Urothelium cell line (cell line): ENCODE data around the gene NINL.

Experiments used
- DNase-seq: peaks from one replicate; pipeline ENCODE4 v3.0.0; 2011; ENCODE audit warnings: low spot score, mixed read lengths
- FAIRE-seq: peaks from 2 replicates; lab custom pipeline; 2011; peaks lifted over from hg19 to GRCh38; lab: Jason Lieb, UNC

Gene NINL

DNA sequence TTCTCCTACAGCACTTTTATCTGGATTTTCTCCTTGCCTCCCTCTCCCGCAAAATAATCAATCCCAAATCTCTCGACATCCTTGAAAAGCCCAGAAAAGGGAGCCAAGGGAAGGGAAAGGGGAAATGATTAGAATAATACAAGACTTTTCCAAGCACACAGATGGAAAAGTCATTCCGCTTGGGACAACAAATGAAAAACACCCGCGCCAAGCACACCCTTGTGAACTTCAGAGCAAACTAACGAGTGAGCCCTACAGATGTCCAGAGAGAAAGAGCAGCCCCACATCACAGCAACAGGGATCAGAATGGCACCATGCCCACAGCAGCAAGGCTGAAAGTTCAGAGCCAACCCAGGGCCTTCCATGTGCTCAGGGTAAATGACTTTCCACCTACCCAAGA is 49.6 kb downstream of the NINL start:
- no peak for FAIRE-seq
- no peak for DNase-seq

DNA sequence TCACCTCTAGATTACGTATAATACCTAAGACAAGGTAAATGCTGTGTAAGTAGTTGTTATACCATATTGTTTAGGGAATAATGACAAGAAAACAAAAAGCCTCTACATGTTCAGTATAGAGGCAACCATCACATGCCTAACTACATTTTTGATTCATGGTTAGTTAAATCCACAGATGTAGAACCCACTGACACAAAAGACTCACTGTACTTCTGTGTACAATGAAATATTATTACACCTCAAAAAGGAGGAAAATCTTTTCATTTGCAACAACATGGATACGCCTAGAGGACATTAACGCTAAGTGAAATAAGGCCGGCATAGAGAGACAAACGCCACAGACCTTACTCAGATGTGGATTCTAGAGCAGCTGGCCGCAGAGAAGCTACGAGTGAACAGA is 50.5 kb downstream of the NINL start:
- DNase-seq (no peak), FAIRE-seq (no peak)

GRCh38 chr20:25533920-25534700 is 51.2 kb downstream of the NINL start:
- FAIRE-seq (no peak), DNase-seq (no peak)

GRCh38 chr20:25532971-25533391 is 52.4 kb downstream of the NINL start:
- DNase-seq, result no peak
- FAIRE-seq, result no peak

GRCh38 chr20:25532015-25532751 is 53.1 kb downstream of the NINL start:
- no peak for FAIRE-seq

DNA sequence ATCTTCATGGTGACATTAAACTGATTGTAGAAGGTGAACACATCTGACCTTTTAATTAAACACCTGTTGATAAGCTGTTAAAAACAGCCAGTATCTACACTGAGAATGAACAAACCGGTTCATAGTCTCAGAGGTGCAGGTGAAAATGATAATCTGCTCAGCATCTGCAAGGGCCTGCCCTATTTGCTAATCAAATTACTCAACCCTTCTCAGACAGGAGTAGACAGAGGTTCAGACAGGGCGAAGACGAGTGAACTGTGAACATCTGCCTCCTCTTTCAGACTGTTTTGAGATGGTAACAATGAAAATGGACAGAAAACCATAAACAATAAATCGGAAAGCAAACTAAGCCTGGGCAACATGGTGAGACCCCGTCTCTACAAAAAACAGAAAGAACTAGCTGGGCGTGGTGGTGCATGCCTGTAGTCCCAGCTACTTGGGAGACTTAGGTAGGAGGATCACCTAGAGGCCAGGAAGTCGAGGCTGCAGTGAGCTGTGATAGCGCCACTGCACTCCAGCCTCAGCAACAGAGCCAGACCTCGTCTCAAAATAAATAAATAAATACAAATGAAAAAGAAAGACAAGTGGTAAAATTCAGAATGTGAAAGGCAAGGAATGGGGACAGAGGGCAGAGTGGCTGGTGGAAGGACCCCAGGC is 55.9 kb downstream of the NINL start:
- DNase-seq, result no peak
- no peak for FAIRE-seq

More at GRCh38 chr20:25532015-25532751, 53.1 kb downstream of the NINL start:
- DNase-seq, result no peak

- DNase-seq (no peak), FAIRE-seq (no peak)
Observed at GRCh38 chr20:25527949-25528348, 57.4 kb downstream of the NINL start.

DNA sequence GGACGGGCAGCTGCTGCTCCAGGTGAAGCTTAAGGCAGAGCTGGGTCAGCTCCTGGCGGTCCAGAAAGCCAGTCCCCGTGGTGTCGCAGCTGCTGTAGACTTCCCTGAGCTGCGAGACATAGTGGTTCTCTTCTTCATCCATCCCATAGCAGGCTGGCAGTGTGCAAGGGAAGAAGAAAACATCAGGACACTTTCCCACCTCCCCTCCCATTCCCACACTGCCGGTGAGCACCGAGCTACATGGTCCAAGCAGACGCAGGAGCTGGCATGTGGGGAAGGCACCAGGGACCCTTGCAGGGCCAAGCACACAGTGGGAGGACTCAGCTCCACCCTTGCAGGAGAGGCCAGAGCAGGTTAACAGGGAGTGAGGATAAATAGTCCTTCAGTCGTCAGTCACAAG is 58.9 kb downstream of the NINL start:
- FAIRE-seq (no peak), DNase-seq (no peak)

DNA sequence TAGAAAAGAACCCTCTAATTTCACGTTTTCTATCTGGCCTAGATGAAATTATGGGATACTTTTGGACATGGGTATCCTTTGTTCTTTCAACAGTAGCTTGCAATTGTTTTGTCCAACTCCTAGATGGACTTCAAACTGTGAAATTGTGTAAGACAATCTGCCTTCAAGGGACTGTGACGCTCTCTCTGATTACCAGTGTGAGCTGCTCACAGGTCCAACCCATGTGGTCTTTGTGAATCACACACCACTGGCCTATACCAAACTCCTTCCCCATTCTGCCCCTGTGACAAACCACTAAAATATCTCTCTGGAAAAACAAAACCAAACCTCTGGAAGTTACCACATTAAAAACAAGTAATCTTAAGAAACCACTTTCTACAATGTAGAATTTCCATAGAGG is 59.5 kb downstream of the NINL start:
- DNase-seq, result no peak
- no peak for FAIRE-seq

GRCh38 chr20:25525295-25525694 is 60.0 kb downstream of the NINL start:
- FAIRE-seq (no peak), DNase-seq (no peak)

- DNase-seq, result no peak
- FAIRE-seq, result no peak
Observed at GRCh38 chr20:25521382-25521781, 63.9 kb downstream of the NINL start.

DNA sequence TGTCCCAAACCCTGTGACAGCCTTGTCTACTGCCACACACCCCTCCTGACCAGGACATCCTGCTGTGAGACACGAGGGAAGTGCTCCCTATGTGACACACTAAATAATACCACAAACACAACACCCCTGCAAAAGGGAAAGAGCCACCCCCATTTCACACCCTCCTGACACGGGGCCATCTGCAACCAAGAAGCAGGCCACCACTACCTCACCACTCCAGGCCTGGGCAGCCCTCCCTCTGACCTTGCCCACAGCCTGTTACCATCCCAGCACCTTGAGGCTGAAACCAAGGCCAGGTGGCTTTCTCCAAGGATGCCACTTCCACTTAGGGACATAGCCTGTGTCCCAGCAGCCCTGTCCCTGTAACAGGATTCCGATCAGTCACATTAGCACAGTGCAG is 68.2 kb downstream of the NINL start:
- no peak for DNase-seq
- FAIRE-seq, result no peak

DNA sequence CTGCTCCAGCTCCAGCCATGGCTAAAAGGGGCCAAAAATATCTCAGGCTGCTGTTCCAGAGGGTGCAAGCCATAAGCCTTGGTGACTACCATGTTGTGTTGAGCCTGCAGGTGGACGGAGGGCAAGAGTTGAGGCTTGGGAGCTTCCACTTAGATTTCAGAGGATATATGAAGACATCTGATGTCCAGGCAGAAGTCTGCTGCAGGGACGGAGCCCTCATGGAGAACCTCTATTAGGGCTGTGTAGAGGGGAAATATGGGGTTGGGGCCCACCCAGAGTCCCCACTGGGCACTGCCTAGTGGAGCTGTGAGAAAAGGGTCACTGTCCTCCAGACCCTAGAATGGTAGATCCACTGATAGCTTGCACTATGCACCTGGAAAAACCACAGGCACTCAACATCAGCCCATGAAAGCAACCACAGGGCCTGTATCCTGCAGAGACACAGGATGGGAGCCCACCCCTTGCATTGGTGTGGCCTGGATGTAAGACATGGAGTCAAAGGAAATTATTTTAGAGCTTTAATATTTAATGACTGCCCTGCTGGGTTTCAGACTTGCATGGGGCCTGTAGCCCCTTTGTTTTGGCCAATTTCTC is 70.5 kb downstream of the NINL start:
- DNase-seq (no peak), FAIRE-seq (no peak)

GRCh38 chr20:25514195-25514594 is 71.1 kb downstream of the NINL start:
- DNase-seq, result no peak
- no peak for FAIRE-seq

DNA sequence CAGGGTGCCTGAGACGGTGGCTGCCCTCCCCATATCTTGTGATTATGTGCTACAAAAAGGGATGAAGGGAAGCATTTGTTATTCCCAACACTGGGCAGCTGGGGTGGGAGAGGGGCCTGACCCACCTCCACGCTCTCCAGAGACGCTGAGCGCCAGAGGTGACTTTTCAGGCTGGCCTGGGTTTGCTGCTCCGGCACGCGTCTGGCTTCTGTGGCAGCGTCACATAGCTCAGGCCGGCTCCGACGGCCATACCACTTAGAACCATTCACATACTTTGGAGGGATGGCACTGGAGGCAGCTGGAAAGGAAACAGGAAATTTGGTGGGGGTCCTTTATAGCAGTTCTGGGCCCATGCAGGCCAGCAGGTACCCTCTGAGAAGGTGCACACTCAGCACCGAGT is 72.6 kb downstream of the NINL start:
- DNase-seq (no peak), FAIRE-seq (no peak)

- no peak for FAIRE-seq
Observed at GRCh38 chr20:25511183-25511582, 74.1 kb downstream of the NINL start.

GRCh38 chr20:25510721-25511120 is 74.6 kb downstream of the NINL start:
- DNase-seq (no peak), FAIRE-seq (no peak)

More at GRCh38 chr20:25511183-25511582, 74.1 kb downstream of the NINL start:
- no peak for DNase-seq

- FAIRE-seq, result no peak
- DNase-seq, result no peak
Observed at GRCh38 chr20:25510202-25510601, 75.1 kb downstream of the NINL start.

DNA sequence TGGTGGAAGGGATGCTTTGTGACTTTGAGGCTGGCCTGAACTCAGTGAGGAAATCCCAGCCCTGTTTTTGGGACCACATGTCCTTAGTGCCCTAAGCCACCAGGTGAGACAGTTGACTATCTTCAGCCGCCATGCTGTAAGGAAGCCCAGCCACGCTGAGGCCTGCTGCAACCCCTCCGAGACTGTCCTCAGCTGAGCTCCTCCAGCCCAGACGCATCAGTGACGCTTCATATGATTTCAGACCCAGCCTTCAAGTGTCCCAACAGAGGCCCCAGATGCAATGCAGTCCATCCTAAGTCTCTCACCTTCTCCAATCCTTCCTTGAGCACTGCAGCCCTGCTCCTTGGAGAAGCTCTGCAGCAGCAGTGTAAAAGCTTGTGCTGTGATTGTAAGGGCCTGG is 76.2 kb downstream of the NINL start:
- FAIRE-seq (no peak), DNase-seq (no peak)

DNA sequence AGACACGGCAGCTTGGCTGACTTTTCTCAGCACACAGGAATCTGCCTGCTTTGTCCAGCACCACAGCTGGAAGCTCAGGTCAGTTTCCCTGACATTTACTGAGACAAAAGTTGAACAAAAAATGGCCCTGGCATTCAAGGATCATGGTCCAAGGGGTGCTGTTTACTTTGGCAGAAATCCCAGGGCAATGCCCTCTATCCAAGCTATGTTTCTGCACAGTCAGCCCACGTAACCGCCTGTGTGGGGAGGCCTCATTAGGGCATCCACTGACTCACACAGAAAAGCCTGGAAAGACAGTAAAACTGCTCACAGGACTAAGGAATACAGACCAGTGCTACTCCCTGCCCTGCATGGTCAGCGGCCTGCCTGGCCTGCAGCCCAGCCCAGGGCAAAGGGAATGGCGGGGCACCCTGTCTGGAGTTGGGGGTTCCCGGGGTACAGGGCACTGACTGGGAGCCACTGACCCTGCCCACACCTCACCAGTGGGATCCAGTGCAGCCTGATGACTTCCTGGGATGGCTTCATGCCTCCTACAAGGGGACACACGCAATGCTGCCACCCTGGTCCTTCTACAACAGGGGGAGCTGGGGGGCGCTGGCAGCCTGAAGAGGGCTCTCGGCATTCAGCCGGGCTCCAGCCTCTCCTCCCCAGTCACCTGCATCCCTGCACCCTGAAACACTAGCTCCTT is 77.1 kb downstream of the NINL start:
- peak; percentile 25 for DNase-seq
- no peak for FAIRE-seq
